COLO668 (cell line): ENCODE data around the gene TMEM88.
A peak's percentile ranks its signal among the peaks of the same experiment; 100 is the strongest.

Experiments used
- DNase-seq: peaks from one replicate; lab custom pipeline; 2025; ENCODE audit not compliant: unreplicated experiment; lab: John Stamatoyannopoulos, UW

TMEM88 gene

DNA sequence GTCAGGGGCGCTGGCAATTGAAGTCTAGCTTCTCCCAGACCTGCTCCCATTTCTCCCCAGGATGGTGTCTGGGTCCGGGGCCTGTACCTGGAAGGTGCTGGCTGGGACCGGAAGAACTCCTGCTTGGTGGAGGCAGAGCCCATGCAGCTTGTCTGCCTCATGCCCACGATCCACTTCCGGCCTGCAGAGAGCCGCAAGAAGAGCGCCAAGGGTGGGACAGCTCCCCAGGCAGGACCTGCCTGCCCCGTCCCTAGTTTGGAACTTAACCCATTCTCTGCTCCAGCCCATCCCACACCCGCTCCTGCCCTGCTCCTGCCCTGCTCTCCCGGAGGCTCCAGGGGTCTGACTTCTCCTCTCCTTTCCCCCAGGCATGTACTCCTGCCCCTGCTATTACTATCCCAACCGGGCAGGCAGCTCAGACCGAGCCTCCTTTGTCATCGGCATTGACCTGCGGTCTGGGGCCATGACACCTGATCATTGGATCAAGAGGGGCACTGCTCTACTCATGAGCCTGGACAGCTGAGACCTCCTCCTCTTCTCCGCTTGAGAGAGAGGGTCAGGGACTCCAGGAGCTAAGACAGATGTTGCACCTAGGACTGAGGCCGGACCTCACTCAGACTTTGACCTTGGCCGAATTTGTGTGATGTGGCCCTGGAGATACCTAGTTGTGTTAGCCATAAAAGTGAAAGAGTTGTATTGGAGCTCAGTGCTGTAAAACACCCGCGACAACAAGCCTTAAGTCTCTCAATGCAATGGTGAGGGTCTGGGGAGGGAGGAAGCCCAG is 21.7 kb upstream of the TMEM88 start:
- DNase-seq, result no peak

DNA sequence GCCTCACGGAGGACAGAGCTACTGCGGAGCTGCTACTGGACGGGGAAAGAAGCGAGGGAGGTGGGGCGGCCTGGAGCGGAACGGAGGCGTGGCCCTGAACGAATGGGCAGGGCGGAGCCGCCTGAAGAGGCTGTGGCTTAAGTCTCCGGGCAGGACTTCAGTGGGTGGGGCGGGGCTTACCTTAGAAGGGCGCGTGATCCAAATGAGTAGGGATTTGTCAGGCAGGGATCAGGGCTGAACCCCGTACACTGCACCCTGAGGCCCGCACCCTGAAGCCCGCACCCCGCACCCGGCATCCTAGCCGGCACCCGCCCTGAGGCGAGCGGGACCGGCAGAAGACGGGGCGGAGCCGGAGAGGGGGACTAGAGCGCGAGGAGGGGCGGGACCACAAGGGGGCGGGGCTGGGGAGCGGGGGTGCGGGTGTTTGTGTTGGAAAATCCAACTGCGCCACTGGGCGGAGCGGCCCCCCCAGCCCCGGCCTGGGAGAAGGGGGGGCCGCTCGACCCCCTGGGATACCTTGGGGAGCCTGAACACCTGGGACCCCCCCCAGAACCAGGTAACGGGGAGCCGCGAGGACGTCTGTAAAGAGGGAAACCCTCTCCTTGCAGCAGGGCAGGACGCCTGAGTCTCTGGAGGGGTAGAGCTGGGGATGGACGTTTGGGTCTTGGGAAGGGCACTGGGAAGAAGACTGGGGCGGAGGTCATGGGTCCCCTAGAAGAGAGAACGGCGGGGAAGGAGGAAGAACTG is 20.9 kb upstream of the TMEM88 start, which contains the start of gene KDM6B:
TSS of gene KDM6B (plus strand) at position 423 of the 747 bp plus-strand sequence. CDS start 11,338 bp downstream, outside the sequence.
- DNase-seq, result peak; percentile 85

DNA sequence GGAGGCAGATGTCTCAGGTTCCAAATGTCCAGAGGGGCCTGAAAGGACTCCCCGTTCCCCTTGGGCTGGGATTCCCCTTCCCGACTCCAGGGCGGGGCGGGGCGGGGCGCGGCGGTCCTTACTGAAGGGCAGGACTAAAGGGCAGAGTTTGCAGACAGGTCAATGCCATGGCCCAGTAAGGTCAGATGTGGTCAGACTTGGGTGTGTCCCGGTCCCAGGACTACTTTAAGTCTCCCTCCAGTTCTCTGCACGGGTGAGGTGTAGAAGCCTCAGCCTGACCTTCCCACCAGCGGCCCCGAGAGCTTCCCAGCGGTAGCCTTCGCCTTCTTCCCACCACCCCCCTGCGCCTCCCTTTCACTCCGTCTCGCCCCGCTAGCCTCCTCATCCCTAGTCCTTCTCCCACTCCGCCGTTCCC is 20.3 kb upstream of the TMEM88 start:
- DNase-seq, result no peak

DNA sequence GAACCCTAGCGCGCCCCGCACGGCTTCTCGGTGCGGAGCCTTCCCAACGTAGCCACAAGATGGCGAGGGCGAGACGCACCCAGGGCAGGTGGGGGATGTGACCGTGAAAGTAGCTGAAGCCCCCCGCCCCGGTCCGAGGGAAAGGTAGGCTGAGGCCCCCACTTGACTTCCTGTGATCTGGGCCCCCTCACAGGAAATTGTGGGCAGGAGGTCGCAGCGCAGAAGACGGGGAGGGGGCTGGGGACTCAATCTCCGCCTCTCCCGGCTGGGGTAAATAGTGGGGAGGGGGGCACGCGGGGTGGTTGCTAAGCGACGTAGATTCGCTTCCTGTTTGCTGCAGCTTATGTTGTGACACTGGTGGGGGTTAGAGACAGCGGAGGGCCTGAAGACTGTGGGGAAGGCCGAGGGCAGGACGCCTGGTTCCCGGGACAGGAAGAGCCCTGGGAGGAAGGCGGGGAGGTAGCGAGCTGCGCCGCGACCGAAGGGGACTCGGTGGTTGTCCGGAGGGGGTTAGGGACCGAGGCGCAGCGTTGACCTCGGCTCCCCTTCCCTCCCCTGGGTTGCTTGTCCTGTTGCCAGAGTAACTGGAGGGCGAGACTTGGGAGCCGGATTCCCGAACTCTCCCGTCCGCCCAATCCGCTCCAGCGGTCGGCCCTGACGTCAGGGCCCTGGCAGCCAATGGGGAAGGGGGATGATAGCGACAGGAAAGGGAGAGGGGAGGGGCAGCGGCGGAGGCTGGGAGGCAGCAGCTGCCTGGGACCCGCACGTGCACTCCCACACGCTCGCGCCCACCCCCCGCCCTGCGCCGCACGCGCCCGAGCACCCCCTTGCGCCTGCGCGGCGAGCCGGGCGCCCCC is 19.7 kb upstream of the TMEM88 start:
- DNase-seq, result peak; percentile 94

DNA sequence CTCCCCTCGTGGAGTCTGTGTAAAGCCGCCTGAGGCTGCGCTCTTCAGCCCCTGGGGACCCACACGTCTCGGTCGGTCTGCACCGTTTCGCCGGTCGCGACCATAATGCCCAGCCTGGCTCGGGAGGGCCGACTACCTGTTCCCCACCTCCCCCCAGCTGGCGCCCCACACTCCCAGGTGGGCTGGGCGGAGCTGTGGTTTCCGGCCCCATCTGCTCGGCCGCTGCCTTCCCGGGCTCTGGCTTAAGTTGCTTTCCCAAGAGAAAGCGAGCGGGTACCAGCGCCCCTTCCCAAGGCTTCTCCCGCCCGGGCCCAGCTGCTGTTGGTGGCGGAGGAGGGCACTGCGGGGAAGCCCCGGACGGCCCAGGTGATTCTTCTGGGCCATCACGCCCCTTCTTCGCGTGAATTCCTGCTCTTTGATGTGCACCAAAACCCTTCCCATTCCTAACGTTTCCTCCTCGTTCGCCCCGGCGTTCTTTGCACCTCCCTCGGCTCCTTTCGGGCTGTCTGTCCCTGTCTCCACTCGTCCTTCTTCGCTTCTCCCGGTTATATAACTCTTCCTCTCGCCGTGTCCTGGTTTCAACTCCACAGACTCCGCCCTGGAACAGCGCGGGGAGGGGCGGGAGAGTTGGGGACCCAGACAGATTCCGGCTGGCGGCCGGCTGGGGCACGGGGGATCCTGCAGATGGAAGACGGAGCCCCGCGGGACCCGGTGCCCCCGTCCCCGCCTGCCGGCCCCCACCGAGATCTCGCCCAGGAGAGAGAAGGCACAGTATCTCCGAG is 18.9 kb upstream of the TMEM88 start:
- DNase-seq, result peak; percentile 62

DNA sequence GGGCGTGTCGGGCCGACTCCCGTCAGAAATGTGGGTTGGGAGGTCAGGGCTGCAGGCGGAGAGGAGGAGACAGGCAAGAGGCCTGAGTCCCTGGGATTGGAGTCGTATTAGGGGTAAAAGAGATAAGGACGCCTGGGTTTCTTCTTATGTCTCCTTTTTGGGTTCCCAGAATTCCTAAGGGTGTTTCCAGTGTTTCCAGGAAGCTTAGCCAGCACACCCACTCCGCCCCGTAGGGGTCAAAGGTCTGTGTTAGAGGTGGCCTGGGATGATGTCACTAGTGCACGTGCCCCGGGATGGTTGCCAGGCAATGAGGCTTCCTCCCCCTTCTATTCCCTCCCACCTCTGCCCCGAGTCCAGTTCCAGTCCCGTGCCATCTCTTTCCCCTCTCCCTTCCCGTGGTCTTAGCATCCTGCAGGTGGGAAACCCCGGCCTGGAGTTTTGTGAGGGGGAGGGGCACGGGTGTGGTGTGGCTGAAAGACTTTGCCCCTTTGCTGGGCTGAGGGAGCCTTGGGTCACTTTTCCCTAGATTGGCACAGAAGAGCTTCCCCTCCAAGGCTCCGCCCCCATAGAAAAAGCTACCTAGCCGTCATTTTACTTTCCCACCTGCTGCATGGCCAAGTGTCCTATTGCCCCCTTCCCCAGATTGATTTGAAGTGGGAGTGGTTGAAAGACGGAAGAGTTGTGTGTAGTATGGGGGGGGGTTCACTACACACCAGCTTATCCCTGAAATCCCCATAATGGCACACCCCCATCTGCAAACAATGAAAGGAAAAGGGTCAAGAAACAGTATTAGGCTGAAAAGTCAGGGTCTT is 18.1 kb upstream of the TMEM88 start:
- peak; percentile 94 for DNase-seq

DNA sequence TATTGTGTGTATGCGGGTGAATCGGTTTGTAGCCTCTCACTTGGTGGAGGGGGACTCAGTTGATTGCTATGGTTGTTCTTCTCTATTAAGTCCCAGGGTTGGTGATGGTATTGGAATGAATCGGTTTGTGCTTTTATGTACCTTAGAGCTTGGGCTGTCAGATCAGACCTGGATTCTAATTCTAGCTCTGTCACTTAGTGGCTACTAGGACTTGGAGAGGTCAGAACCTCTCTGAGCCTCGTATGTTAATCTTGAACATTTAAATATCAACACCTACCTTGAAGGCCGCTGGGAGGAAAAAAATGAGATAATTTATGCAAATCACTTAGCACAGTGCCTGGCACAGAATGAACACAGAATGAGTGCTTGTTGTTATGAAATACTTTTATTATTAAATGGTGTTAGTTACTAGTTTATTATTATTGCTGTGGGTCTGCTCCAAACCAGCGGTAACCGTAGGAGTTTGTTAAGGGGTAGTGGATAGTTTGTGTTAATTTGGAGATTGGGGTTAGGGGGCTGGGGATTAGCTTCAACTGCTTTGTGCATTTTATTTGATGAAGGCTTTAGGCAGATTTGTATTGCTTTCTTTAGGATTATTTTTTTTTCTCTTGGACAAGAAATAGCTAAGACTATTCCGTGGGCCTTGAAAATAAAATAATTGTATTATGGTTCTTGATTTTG is 17.3 kb upstream of the TMEM88 start:
- DNase-seq, result no peak

DNA sequence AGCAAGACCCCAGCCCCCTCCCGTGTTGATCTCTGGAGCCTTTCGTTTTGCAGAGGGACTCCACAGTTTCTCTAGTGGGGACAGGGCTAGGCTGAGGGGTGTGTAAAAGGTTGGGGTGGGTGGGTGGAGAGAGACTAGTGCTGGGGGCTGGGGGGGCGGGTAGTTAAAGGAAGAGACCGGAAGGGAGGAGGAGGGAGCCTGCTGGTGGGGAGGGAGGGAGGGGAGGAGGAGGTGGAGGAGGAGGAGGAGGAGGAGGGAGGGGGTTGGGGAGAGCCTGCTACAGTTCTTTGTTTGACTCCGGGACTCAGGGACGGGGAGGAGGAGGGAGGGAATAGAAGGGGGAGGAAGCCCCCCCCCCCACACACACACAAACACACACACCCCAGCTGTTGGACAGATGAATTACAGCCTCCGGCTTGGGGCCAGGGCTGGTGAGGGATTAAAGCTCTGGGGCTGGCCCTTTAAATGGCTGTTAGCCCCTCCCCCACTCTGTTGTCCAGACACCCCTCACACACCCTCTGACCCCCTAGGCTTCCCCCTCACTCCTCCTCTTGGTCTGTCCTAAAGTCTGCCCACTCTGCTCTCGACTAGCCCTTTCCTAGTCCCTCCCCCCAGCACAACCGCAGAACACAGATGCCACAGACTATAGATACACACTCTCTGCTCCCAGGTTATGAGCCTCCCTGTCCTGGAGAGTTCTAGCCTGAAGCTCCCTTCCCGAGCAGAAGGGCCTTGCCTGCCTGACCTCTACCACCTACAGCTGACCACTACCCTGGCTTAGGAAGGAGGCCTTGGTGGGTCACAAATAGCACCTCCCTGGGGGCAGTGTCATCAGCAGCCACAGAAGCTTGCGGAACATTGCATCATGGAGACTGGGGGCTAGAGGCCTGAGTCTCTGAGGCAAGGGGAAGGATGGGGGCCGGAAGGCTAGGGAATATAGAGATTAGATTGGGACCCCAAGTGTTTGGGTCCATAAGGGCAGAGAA is 16.5 kb upstream of the TMEM88 start:
- peak; percentile 50 for DNase-seq

DNA sequence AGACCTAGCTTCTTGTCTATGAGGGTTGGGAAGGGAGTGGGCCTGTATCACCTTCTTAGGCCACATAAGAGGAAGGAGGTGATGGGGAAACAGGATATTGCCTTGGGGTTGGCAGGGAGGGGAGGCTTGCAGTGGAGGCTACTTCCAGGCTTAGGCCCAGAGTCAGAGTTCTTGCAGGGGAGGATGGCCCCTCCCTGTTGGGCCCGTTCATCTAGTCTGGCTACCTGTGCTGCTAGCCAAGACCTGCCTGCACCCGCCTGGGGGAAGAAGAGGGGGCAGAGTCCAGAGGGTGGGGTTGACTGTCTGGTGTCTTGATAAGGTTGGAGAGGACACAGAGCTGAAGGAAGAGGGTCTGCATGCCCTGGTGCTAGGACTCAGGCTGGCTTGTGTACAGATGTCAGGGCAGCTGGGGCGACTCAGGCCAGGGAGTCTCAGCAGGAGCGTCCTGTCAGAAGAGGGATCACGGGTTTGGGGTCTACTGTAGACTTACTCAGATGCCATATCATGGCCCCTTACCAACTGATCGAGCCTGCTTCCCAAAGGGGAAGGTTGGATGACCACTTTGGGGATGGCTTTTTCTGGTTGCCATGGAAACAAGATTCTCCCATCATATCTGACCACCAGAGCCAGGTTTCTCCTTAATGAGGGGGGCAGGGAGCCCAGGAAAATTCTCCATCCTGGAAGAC is 15.5 kb upstream of the TMEM88 start:
- DNase-seq, result no peak

DNA sequence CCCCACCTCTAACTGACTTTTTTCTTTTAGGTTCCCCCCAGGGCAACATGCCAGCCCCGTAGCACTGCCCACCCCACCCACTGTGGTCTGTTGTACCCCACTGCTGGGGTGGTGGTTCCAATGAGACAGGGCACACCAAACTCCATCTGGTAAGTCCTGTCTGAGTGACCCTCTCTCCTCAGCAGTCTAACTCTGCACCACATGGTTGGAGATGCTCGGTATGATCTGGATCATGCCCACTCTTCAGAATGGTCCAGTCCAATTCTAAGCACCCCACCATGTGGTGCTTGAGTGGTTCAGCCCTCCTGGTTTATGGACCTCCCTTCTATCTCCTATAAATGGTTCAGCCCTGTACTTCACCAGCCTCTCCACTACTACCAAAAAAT is 15.0 kb upstream of the TMEM88 start:
- DNase-seq, result no peak

DNA sequence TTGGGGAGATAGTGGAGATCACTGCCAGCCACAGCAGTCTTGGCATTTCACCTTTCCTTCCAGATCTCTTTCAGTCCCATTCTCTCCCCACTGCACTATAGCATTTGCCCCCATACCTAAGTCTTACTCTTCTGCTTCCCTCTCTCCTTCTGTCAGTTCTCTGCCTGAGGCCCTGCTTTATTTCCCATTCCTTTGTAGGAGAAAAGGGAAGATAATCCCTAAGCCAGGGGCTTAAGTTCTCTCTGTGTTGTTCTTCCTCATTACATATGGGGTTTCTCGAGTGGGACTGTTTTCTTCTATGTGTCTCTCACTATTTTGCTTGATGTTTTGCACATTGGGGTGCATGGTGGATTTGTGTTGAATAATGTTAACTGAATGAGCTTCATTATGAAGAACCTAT is 14.4 kb upstream of the TMEM88 start:
- DNase-seq, result no peak

DNA sequence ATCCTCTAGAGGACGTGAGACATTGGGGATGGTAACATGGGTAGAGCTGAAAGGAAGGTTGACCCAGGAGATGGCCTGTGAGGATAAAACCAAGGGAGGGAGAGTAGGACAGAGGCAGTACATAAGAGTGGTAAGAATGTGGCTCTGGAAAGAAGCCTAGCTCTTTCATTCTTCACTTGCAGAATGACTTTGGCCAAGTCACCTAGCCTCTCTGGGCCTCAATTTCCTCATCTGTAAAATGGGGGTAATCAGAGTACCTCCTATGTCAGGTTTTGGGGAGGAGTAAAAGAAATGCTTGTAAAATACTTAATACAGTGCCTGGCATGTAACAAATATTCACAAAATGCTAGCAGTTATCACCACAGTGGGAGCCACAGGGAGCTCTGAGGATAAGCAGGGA is 14.0 kb upstream of the TMEM88 start:
- no peak for DNase-seq

DNA sequence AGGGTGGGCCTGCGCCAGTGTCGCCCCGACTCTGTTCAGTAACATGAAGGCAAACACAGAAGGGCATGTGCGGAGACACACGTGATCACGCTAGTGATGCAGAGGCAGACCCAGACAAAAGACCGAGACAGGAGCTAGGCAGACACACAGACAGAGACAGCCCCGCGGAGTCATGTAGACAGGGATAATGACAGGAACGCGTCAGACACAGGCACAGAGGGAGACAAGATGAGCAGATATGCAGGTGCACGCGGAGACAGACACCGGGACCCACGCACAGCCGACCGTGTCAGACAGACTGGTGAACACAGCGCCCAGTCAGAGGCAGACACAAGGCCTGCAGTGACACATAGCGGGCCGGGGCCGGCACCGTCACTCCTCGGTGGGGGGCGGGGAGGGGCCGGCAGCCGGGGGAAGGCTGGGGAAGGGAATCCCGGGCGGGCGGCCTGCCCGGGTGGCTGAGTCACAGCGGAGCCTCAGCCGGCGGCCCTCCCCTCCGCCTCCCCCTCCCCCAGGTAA is 13.4 kb upstream of the TMEM88 start:
- peak; percentile 73 for DNase-seq

DNA sequence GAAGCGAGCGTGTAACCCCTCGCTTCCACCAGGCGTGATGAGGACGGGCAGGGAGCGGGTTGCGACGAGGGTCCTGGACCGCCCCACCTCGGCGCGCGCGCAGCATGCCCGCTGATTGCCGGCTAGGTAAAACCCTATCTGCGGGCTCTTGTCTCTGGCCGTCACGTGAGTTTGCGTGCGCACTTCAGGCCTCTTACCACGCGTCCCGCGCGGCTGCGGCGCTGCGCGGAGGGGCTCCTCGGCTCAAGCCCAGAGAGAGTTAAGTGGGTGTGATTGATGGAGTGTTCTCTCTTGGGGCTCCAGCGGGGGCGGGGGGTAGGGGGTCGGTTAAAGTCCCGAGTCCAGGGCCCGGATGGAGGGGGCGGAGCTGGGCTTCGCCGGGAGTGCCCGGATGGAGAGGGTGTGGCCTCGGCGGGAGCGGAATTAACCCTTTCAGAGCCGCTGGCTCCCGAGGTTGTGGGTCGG is 12.9 kb upstream of the TMEM88 start:
- peak; percentile 84 for DNase-seq

DNA sequence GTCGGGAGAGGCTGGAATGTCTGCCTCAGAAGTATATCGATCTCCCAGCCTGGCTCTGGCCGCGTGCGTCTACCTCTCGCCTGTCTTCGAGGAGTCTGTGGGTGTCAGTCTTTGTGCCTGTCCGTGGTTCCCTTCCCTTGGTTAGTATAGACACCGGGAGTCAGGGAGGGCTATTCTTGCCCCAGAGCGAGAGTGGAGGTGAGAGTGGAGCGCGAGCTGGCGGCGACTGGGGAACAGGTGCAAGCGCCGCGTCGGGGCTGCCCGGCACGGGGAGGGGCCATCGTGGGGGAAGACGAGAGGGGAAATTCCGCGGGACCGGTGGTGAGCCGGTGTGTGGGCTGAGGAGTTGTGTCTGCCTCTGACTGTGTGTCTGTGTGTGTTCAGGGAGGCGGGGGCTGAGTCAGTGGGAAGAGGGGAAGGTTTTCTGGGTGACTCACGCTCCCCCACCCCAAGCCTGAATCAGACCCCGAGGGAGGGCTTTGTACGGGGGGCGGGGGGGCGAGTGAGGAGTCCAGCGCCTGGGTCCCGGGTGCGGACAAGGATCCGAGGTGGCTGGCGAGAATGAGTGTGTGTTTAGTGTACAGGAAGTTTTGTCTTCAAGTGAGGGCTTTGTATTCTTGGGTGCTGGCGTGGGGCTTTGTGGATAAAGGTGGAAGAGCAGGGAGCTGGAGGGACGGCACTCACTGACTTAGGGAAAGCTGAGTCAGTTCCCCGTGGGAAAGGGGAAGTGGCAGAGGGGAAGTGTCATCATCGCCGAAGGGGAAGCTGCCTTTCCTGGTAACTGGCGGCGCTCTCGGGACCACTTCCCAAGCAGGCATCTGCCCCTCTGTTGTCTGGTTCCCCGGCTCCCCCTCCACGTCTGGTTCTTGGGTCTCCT is 12.2 kb upstream of the TMEM88 start:
- peak; percentile 75 for DNase-seq

DNA sequence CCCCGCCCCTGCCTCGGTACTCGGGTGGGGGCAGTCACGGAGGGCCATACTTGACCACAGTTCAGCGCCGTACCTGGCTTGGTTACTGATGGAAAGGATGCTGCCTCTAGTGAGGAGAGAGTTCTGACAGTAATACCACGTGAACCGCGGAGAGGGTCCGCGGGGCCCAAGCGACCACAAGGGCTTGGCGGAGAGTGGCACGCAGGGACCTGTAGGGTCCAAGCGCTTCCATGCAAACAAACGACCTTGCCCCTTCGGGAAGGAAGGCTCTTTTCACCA is 11.7 kb upstream of the TMEM88 start:
- no peak for DNase-seq
